IMR-90 (cell line): ENCODE results near the gene DENND1C. TPM values are rescaled to one million over a fixed set of nuclear protein-coding genes. Genes with fewer than 3 reads are reported as not detected.

Source experiments
- ATAC-seq: fragments of 200-7000 bp; cut with Tn5 transposase; 2 replicates; pipeline ENCODE4 v1.9.1; 2020; ENCODE audit warnings: low read depth, mild to moderate bottlenecking, moderate library complexity
- BruUV-seq: library from RNA; stranded (reverse); fragments of 400-500 nt; replicated peaks from 2 replicates; lab custom pipeline; 2021; lab: Mats Ljungman, UMichigan
- CTCF ChIA-PET: fragments of 300-600 bp; formaldehyde crosslinking; extraction: SDS; loops from one replicate; lab custom pipeline; 2021; ENCODE audit warnings: antibody characterized with exemption; lab: Yijun Ruan, JAX
- POLR2A ChIA-PET: fragments of 300-600 bp; sonication (Branson Sonifier 250); formaldehyde crosslinking; loops from one replicate; lab custom pipeline; 2022; ENCODE audit warnings: antibody characterized with exemption; ENCODE audit not compliant: unreplicated experiment; lab: Charles Lee
- DNase-seq: peaks from one replicate; pipeline ENCODE4 v3.0.0; 2013
- H2AFZ ChIP-seq: replicated peaks from 2 replicates; pipeline ENCODE3; 2013; ENCODE audit warnings: low read length, mild to moderate bottlenecking; ENCODE audit not compliant: poor library complexity
- H2AK5ac ChIP-seq: 2 replicates; pipeline ENCODE4 v1.6.1; 2013; ENCODE audit warnings: low read depth, low read length, inconsistent platforms
- H2AK9ac ChIP-seq: replicated peaks from 2 replicates; pipeline ENCODE3; 2013; ENCODE audit warnings: mild to moderate bottlenecking, low read depth, low read length, moderate library complexity; ENCODE audit not compliant: poor library complexity
- H2BK120ac ChIP-seq: 2 replicates; pipeline ENCODE4 v1.6.1; 2013; ENCODE audit warnings: low read depth, low read length, inconsistent platforms
- H2BK15ac ChIP-seq: 3 replicates; pipeline ENCODE4 v1.6.1; 2013; ENCODE audit warnings: low read depth, low read length, inconsistent platforms
- H2BK20ac ChIP-seq: 2 replicates; pipeline ENCODE4 v1.6.1; 2013; ENCODE audit warnings: low read depth, mild to moderate bottlenecking, inconsistent platforms, low read length, moderate library complexity
- H2BK5ac ChIP-seq: 2 replicates; pipeline ENCODE4 v1.6.1; 2013; ENCODE audit warnings: mild to moderate bottlenecking, low read depth, low read length, inconsistent platforms; ENCODE audit not compliant: poor library complexity, severe bottlenecking
- H3K14ac ChIP-seq: replicated peaks from 2 replicates; pipeline ENCODE4 v1.6.1; 2013; ENCODE audit warnings: low read depth, low read length, inconsistent platforms
- H3K18ac ChIP-seq: 2 replicates; pipeline ENCODE4 v1.6.1; 2013; ENCODE audit warnings: low read depth, low read length, control low read depth
- H3K23ac ChIP-seq: 2 replicates; pipeline ENCODE4 v1.6.1; 2013; ENCODE audit warnings: low read depth, low read length, inconsistent platforms
- H3K27ac ChIP-seq: 2 replicates; pipeline ENCODE4 v1.5.1; 2013; ENCODE audit warnings: mild to moderate bottlenecking, control low read depth, low read length; ENCODE audit not compliant: insufficient read depth
- H3K27me3 ChIP-seq: 2 replicates; pipeline ENCODE4 v1.6.1; 2013; ENCODE audit warnings: low read length; ENCODE audit not compliant: control insufficient read depth, insufficient read depth
- H3K36me3 ChIP-seq: 2 replicates; pipeline ENCODE4 v1.6.1; 2013; ENCODE audit warnings: low read length, mixed read lengths; ENCODE audit not compliant: control insufficient read depth, insufficient read depth
- H3K4ac ChIP-seq: 2 replicates; pipeline ENCODE4 v1.6.1; 2013; ENCODE audit warnings: low read depth, low read length, inconsistent platforms
- H3K4me1 ChIP-seq: 2 replicates; pipeline ENCODE4 v1.6.1; 2013; ENCODE audit warnings: low read length, mixed read lengths; ENCODE audit not compliant: control insufficient read depth, insufficient read depth
- H3K4me2 ChIP-seq: 2 replicates; pipeline ENCODE4 v1.6.1; 2013; ENCODE audit warnings: low read depth, mild to moderate bottlenecking, control low read depth, low read length, moderate library complexity
- H3K4me3 ChIP-seq: 2 replicates; pipeline ENCODE4 v1.5.1; 2013; ENCODE audit warnings: low read depth, mild to moderate bottlenecking, control low read depth, low read length, moderate library complexity; ENCODE audit not compliant: insufficient read depth
- H3K56ac ChIP-seq: 2 replicates; pipeline ENCODE4 v1.6.1; 2013; ENCODE audit warnings: low read length, inconsistent platforms; ENCODE audit not compliant: insufficient read depth; ENCODE audit errors: extremely low read depth
- H3K79me1 ChIP-seq, 2 experiments: 2 replicates each; pipeline ENCODE4 v1.6.1; 2013; ENCODE audit warnings: low read length in 2 of 2, inconsistent platforms in 1 of 2, low read depth in 1 of 2
- H3K9ac ChIP-seq: 2 replicates; pipeline ENCODE4 v1.6.1; 2013; ENCODE audit warnings: low read depth, low read length, control low read depth
- H3K9me1 ChIP-seq: 2 replicates; pipeline ENCODE4 v1.6.1; 2013; ENCODE audit warnings: low read length, inconsistent platforms; ENCODE audit not compliant: insufficient read depth
- H3K9me3 ChIP-seq: 2 replicates; pipeline ENCODE4 v1.6.1; 2013; ENCODE audit warnings: low read length; ENCODE audit not compliant: control insufficient read depth, insufficient read depth
- H4K20me1 ChIP-seq: 2 replicates; pipeline ENCODE4 v1.6.1; 2013; ENCODE audit warnings: low read length, inconsistent platforms; ENCODE audit not compliant: insufficient read depth
- H4K5ac ChIP-seq: 2 replicates; pipeline ENCODE4 v1.6.1; 2013; ENCODE audit warnings: mild to moderate bottlenecking, low read depth, low read length, control low read depth
- H4K8ac ChIP-seq, 2 experiments: 2 replicates each; pipeline ENCODE4 v1.6.1; 2013; ENCODE audit warnings: low read depth in 2 of 2, low read length in 2 of 2, control low read depth in 1 of 2, inconsistent platforms in 1 of 2
- H4K91ac ChIP-seq: 2 replicates; pipeline ENCODE4 v1.6.1; 2013; ENCODE audit warnings: low read depth, low read length, inconsistent platforms; ENCODE audit not compliant: insufficient read depth
- BHLHE40 ChIP-seq: fragments of 150-350 bp; IDR thresholded peaks from 2 replicates; pipeline ENCODE4 v1.6.1; 2016; ENCODE audit warnings: mild to moderate bottlenecking, low read depth, low read length
- CEBPB ChIP-seq: IDR thresholded peaks from 2 replicates; pipeline ENCODE4 v1.6.1; 2012; ENCODE audit warnings: low read depth, low read length, improper control_type of control experiment
- CHD1 ChIP-seq: IDR thresholded peaks from 2 replicates; pipeline ENCODE4 v1.6.1; 2012; ENCODE audit warnings: low read depth, low read length, improper control_type of control experiment
- CTCF ChIP-seq: conservative IDR thresholded peaks from 2 replicates; pipeline ENCODE4 v1.5.1; 2012; ENCODE audit warnings: mild to moderate bottlenecking, low read depth, low read length, improper control_type of control experiment
- ELK1 ChIP-seq: fragments of 150-350 bp; IDR thresholded peaks from 2 replicates; pipeline ENCODE4 v1.6.1; 2016; ENCODE audit warnings: low read depth, mild to moderate bottlenecking, low read length, moderate library complexity, borderline replicate concordance
- FOS ChIP-seq: fragments of 150-350 bp; IDR thresholded peaks from 2 replicates; pipeline ENCODE4 v1.6.1; 2016; ENCODE audit warnings: low read depth, low read length
- MAFK ChIP-seq: IDR thresholded peaks from 2 replicates; pipeline ENCODE4 v1.6.1; 2012; ENCODE audit warnings: low read depth, low read length, improper control_type of control experiment
- MAZ ChIP-seq: IDR thresholded peaks from 2 replicates; pipeline ENCODE4 v1.6.1; 2012; ENCODE audit warnings: low read depth, mild to moderate bottlenecking, low read length, improper control_type of control experiment, moderate library complexity, borderline replicate concordance
- MXI1 ChIP-seq: IDR thresholded peaks from 2 replicates; pipeline ENCODE4 v1.6.1; 2012; ENCODE audit warnings: low read depth, mild to moderate bottlenecking, low read length, moderate library complexity, borderline replicate concordance
- NFE2L2 ChIP-seq: fragments of 150-350 bp; IDR thresholded peaks from 2 replicates; pipeline ENCODE4 v1.6.1; 2016; ENCODE audit warnings: low read depth, mild to moderate bottlenecking, low read length
- POLR2A ChIP-seq: IDR thresholded peaks from 2 replicates; pipeline ENCODE4 v1.6.1; 2012; ENCODE audit warnings: mild to moderate bottlenecking, low read depth, low read length
- RAD21 ChIP-seq: IDR thresholded peaks from 2 replicates; pipeline ENCODE4 v1.6.1; 2012; ENCODE audit warnings: low read length, improper control_type of control experiment
- RCOR1 ChIP-seq: IDR thresholded peaks from 2 replicates; pipeline ENCODE4 v1.6.1; 2012; ENCODE audit warnings: mild to moderate bottlenecking, low read length, improper control_type of control experiment; ENCODE audit not compliant: insufficient replicate concordance
- RFX5 ChIP-seq: IDR thresholded peaks from 2 replicates; pipeline ENCODE4 v1.8.0; 2012; ENCODE audit warnings: low read depth, mild to moderate bottlenecking, low read length, moderate library complexity
- SMC3 ChIP-seq: fragments of 150-350 bp; IDR thresholded peaks from 2 replicates; pipeline ENCODE4 v1.6.1; 2016; ENCODE audit warnings: low read depth, mild to moderate bottlenecking, antibody characterized with exemption, low read length, moderate library complexity
- USF2 ChIP-seq: fragments of 150-350 bp; IDR thresholded peaks from 2 replicates; pipeline ENCODE4 v1.6.1; 2017; ENCODE audit warnings: mild to moderate bottlenecking, antibody characterized with exemption, low read length, low read depth
- WGBS, 2 experiments: methylation state at CpG; one replicate each; pipeline versions ENCODE4 v1.1.5 to v1.1.7; 2013; ENCODE audit warnings: missing lambda C conversion rate in 2 of 2; ENCODE audit not compliant: insufficient read length in 1 of 2; ENCODE audit errors: extremely low coverage in 2 of 2; 5-methylcytosine and 5-hydroxymethylcytosine counted together
- dilution Hi-C: fragments of 300-500 bp; cut with HindIII; formaldehyde crosslinking; loops from one replicate; pipeline ENCODE4 v1.14.3; 2018; ENCODE audit warnings: low sequenced_read_pairs; ENCODE audit not compliant: unreplicated experiment
- in situ Hi-C: fragments of 300-500 bp; cut with MboI; formaldehyde crosslinking; loops from 3 replicates; pipeline ENCODE4 v1.14.3; 2019; ENCODE audit warnings: low sequenced_read_pairs, inconsistent platforms, mixed read lengths
- intact Hi-C: fragments of 100-400 bp; cut with micrococcal nuclease; formaldehyde crosslinking; loops from 2 replicates; pipeline ENCODE4 v1.10.0; 2022
- polyA plus RNA-seq, 3 experiments: library from polyadenylated mRNA; depleted of rRNA; stranded (reverse); fragments of >200 nt; gene quantifications; 2 replicates each; pipeline ENCODE4 v1.2.3, GENCODE V29; 2012; ENCODE audit warnings: low replicate concordance in 1 of 3
- total RNA-seq: library from RNA; depleted of rRNA; stranded (reverse); fragments of >200 nt; gene quantifications from 2 replicates; pipeline ENCODE4 v1.2.3, GENCODE V29; 2012

The DENND1C gene
- total and polyA plus RNA-seq, 2 of the 4 experiments (the other 2 are of a cell fraction): not detected

GRCh38 chr19:6490134-6490533 lies 8.5 kb upstream of the DENND1C start:
- no CpG with 5 or more reads among the region's 2 CpGs for WGBS, 2 experiments
- no peaks in the 10 kb centered on the region for H3K36me3 ChIP-seq
- no peak overlapping the region for H2AFZ ChIP-seq
- ATAC-seq (no peak), DNase-seq (no peak)
- no peaks in the 10 kb centered on the region for H3K9me1 ChIP-seq
- no peak overlapping the region for H4K91ac ChIP-seq
- H2BK5ac ChIP-seq: no peak overlapping the region
- intact Hi-C loops (no loop called here), dilution Hi-C loops (no loop called here), in situ Hi-C loops (no loop called here)
- H3K18ac ChIP-seq: no peak overlapping the region
- no peak overlapping the region for H3K23ac ChIP-seq
- no peak overlapping the region for H2AK5ac ChIP-seq
- no peak overlapping the region for H3K4me3 ChIP-seq
- no peak for TF ChIP-seq CEBPB
- TF ChIP-seq RAD21: no peak
- no peak for TF ChIP-seq CHD1
- no peak for TF ChIP-seq NFE2L2
- TF ChIP-seq MAFK: no peak
- no peak for TF ChIP-seq RFX5
- no peak for TF ChIP-seq MAZ
- no peak for TF ChIP-seq FOS
- no peak for TF ChIP-seq BHLHE40
- no peak for TF ChIP-seq SMC3
- no peak for TF ChIP-seq RCOR1
- no peak for TF ChIP-seq CTCF
- no peak for TF ChIP-seq USF2
- no peak for TF ChIP-seq MXI1
- TF ChIP-seq POLR2A: no peak
- TF ChIP-seq ELK1: no peak
- H3K27me3 ChIP-seq: no peaks in the 10 kb centered on the region
- H3K4ac ChIP-seq: no peak overlapping the region
- no peak overlapping the region for H3K4me2 ChIP-seq
- no peak overlapping the region for H2AK9ac ChIP-seq
- no TSS peak for BruUV-seq
- no peak overlapping the region for H3K56ac ChIP-seq
- no peak overlapping the region for H4K5ac ChIP-seq
- H3K27ac ChIP-seq: no peak overlapping the region
- H3K4me1 ChIP-seq: no peaks in the 10 kb centered on the region
- H3K9ac ChIP-seq: no peak overlapping the region
- no peak overlapping the region for H2BK20ac ChIP-seq
- no peak overlapping the region for H4K8ac ChIP-seq
- H4K20me1 ChIP-seq: no peaks in the 10 kb centered on the region
- ChIA-PET POLR2A (no interaction called here), CTCF (no interaction called here)
- no peak overlapping the region for H2BK120ac ChIP-seq
- H2BK15ac ChIP-seq: no peak overlapping the region
- peaks cover 12% of the 10 kb centered on the region for H3K9me3 ChIP-seq
- no peak overlapping the region for H3K14ac ChIP-seq
- no peaks in the 10 kb centered on the region for H3K79me1 ChIP-seq
